SIG-M5 treated with dmso at 0.1 percent for 504 hours (cell line): Measurements from ENCODE around the gene OSBPL6.
A peak's percentile ranks its signal among the peaks of the same experiment; 100 is the strongest.
"Not testable (repeated sequence)": the region's sequence is repeated elsewhere in the genome, so short reads cannot be mapped to it uniquely, and the experiment has no call there.

Experiments
- DNase-seq: peaks from one replicate; lab custom pipeline; 2025; ENCODE audit not compliant: unreplicated experiment; lab: John Stamatoyannopoulos, UW

Gene OSBPL6

GRCh38 chr2:178197791-178198190 lies 3.5 kb downstream of the OSBPL6 start:
- no peak for DNase-seq

GRCh38 chr2:178198441-178198840 lies 4.1 kb downstream of the OSBPL6 start:
- DNase-seq: not testable (repeated sequence)

GRCh38 chr2:178199334-178199733 lies 5.0 kb downstream of the OSBPL6 start:
- no peak for DNase-seq

- DNase-seq: no peak
Measured at GRCh38 chr2:178200331-178200730, 6.0 kb downstream of the OSBPL6 start.

- no peak for DNase-seq
Measured at GRCh38 chr2:178202927-178203326, 8.6 kb downstream of the OSBPL6 start.

GRCh38 chr2:178204977-178205376 lies 10.7 kb downstream of the OSBPL6 start:
- no peak for DNase-seq

GRCh38 chr2:178205853-178206521 lies 11.7 kb downstream of the OSBPL6 start:
- no peak for DNase-seq

GRCh38 chr2:178208336-178208735 lies 14.0 kb downstream of the OSBPL6 start:
- no peak for DNase-seq

GRCh38 chr2:178208817-178209216 lies 14.5 kb downstream of the OSBPL6 start:
- peak; percentile 7 for DNase-seq

- DNase-seq: no peak
Measured at GRCh38 chr2:178211460-178211859, 17.1 kb downstream of the OSBPL6 start.

- no peak for DNase-seq
Measured at GRCh38 chr2:178211943-178212342, 17.6 kb downstream of the OSBPL6 start.

- no peak for DNase-seq
Measured at GRCh38 chr2:178213991-178214390, 19.7 kb downstream of the OSBPL6 start.

- no peak for DNase-seq
Measured at GRCh38 chr2:178219247-178219646, 24.9 kb downstream of the OSBPL6 start.

- DNase-seq: no peak
Measured at GRCh38 chr2:178220814-178221213, 26.5 kb downstream of the OSBPL6 start.

- DNase-seq: no peak
Measured at GRCh38 chr2:178221556-178221955, 27.2 kb downstream of the OSBPL6 start.

- no peak for DNase-seq
Measured at GRCh38 chr2:178223806-178224205, 29.5 kb downstream of the OSBPL6 start.

GRCh38 chr2:178225006-178225805 lies 30.9 kb downstream of the OSBPL6 start:
- DNase-seq: no peak

GRCh38 chr2:178227187-178227586 lies 32.9 kb downstream of the OSBPL6 start:
- DNase-seq: no peak

GRCh38 chr2:178229927-178230326 lies 35.6 kb downstream of the OSBPL6 start:
- DNase-seq: peak; percentile 85

- DNase-seq: no peak
Measured at GRCh38 chr2:178230396-178230795, 36.1 kb downstream of the OSBPL6 start.

GRCh38 chr2:178233428-178233827 lies 39.1 kb downstream of the OSBPL6 start:
- DNase-seq: no peak

GRCh38 chr2:178234648-178235047 lies 40.3 kb downstream of the OSBPL6 start:
- no peak for DNase-seq
